NB4 (cell line): ENCODE data around the gene DSCAM.

Experiments used
- DNase-seq: peaks from one replicate; pipeline ENCODE4 v3.0.0; 2010; ENCODE audit warnings: low read depth
- H3K4me3 ChIP-seq: one replicate; pipeline ENCODE4 v1.5.1; 2011; ENCODE audit warnings: mild to moderate bottlenecking, low read depth, low read length, moderate library complexity
- MYC ChIP-seq: IDR thresholded peaks from 2 replicates; pipeline ENCODE4 v1.6.1; 2011; ENCODE audit warnings: low read depth, low read length
- POLR2A ChIP-seq: IDR thresholded peaks from 2 replicates; pipeline ENCODE4 v1.6.1; 2011; ENCODE audit warnings: mild to moderate bottlenecking; ENCODE audit not compliant: insufficient read length; ENCODE audit errors: extremely low read depth
- TF ChIP-seq, protein P1 (sequence below): IDR thresholded peaks from one replicate; pipeline ENCODE4 v1.5.1; 2012; ENCODE audit warnings: low read depth, low read length
- TF ChIP-seq, protein P2 (sequence below): IDR thresholded peaks from 2 replicates; pipeline ENCODE4 v1.6.1; 2011; ENCODE audit warnings: low read depth, low read length

Gene DSCAM

DNA sequence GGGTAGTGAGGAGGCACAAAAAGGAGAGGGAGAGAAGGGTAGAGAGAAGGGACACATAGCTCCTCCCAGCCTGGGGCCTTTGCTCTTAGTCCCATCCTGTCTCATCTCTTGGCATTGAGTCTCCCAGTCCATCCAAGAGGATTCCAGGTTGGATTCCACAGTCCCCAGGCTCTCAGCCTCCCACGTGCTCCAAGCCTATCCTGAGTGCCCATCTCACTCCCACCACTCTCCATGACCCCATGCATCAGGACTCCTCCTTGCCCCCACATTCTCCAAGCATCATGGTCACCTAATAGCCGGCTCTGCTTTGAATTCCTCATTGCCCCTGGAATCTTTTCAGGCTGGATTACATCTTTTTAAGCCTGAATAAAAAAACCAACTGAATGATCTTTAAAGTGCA lies 87.9 kb downstream of the DSCAM start:
- no peak for TF ChIP-seq MYC
- TF ChIP-seq, protein P1, sequence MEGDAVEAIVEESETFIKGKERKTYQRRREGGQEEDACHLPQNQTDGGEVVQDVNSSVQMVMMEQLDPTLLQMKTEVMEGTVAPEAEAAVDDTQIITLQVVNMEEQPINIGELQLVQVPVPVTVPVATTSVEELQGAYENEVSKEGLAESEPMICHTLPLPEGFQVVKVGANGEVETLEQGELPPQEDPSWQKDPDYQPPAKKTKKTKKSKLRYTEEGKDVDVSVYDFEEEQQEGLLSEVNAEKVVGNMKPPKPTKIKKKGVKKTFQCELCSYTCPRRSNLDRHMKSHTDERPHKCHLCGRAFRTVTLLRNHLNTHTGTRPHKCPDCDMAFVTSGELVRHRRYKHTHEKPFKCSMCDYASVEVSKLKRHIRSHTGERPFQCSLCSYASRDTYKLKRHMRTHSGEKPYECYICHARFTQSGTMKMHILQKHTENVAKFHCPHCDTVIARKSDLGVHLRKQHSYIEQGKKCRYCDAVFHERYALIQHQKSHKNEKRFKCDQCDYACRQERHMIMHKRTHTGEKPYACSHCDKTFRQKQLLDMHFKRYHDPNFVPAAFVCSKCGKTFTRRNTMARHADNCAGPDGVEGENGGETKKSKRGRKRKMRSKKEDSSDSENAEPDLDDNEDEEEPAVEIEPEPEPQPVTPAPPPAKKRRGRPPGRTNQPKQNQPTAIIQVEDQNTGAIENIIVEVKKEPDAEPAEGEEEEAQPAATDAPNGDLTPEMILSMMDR: no peak
- no peak overlapping the region for H3K4me3 ChIP-seq
- DNase-seq: no peak

DNA sequence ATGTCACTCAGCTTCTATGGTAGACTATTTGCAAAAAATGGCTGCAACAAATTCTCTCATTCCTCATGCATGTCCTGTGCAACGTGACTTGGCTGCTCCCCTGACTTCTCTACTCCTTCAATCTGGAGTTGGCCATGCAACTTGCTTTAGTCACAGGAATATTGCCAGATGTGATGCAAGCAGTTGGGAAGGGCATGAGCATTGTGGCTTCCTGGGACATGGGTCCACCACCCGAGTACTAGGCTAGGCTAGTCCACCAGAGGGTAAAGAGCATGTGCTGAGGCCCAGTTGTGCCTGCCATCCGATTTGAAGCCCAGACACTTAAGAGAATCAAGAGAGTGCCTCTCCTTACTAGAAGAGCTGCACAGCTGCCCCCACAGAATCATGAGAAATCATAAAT lies 89.6 kb downstream of the DSCAM start:
- DNase-seq: no peak
- no peak for TF ChIP-seq MYC
- TF ChIP-seq, protein P1: no peak
- TF ChIP-seq POLR2A: no peak
- TF ChIP-seq, protein P2, sequence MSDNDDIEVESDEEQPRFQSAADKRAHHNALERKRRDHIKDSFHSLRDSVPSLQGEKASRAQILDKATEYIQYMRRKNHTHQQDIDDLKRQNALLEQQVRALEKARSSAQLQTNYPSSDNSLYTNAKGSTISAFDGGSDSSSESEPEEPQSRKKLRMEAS: no peak
- H3K4me3 ChIP-seq: no peak overlapping the region

DNA sequence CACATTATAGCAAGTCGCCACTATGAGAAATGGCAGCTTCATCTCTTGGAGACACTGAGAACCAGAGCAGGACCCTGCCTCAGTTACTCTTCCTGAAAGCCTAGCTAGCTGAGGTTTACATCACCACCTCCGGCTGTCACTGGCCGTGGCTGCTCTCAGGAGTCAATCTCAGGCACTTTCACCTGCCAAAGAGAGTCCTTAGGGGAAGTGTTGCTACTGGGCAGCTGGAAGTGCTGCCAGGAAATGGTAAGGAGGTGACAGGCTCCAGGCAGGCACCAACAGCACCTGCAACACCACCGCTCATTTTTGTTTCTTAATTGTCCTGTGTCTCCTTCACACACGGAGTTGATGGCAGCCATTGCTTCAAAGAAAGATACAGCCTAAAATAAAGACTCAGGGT lies 92.5 kb downstream of the DSCAM start:
- H3K4me3 ChIP-seq: no peak overlapping the region
- no peak for DNase-seq
- TF ChIP-seq, protein P2: no peak
- no peak for TF ChIP-seq POLR2A
- TF ChIP-seq, protein P1: no peak
- TF ChIP-seq MYC: no peak

DNA sequence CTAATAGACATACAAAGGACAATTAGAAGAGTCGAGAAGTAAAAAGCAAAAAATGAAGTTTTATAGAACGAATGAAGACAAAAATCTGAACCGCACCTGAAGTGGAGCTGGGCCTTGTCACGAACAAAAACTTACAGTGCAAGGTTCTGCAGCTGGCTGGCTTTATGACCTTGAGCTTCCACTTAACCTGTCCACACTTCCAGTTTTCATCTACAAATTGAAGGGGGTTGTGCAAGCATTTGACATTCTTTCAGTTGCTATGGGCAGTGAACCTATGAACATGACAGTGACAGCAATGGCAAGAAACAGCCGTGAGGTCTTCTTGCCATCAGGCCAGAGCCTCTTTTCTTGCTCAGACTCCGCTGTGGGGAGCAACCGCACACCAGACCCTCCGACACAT lies 93.2 kb downstream of the DSCAM start:
- TF ChIP-seq, protein P2: no peak
- TF ChIP-seq POLR2A (no peak), MYC (no peak)
- TF ChIP-seq, protein P1: no peak
- no peak overlapping the region for H3K4me3 ChIP-seq
- no peak for DNase-seq

DNA sequence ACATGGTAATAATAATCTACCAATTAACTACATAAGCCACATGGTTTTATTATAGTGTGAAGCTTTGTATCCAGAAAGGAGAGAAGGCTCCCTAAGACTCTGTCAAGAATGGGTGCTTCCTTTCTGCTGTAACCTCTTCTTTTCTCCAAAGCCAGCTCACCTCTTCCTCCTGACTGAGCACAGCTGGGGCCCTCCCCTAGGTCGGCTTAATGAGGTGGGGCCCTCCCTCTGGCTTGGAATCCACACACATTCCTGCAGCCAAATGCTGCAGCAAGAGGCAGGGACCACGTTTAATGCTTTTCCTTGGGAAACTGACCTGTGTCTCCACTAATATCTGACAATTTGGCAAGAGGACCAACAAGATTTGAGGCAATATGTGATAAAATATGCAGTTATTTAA lies 94.8 kb downstream of the DSCAM start:
- H3K4me3 ChIP-seq: no peak overlapping the region
- no peak for DNase-seq
- TF ChIP-seq MYC (no peak), POLR2A (no peak)
- TF ChIP-seq, protein P1: no peak
- TF ChIP-seq, protein P2: no peak

DNA sequence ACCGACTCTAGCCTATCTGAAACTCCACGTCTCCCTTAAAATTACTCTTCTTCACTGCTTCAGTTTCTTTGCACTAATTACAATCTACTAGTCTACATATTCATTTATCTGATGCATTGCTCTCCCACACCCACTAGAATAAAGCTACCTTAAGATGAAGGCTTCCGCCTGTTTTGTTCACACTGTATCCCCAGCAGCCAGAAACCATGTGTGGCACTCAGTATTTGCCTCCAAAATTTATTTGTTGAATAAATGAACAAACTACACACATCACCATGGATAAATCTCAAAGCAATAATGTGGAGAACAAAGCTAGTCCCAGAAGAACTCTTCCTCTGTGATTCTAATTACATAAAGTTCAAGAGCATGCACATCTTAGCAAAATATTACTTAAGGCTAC lies 95.7 kb downstream of the DSCAM start:
- DNase-seq: no peak
- TF ChIP-seq POLR2A (no peak), MYC (no peak)
- TF ChIP-seq, protein P2: no peak
- TF ChIP-seq, protein P1: no peak
- H3K4me3 ChIP-seq: no peak overlapping the region
